GM23338 (cell line): ENCODE measurements around the gene PCBP3. TPM values are rescaled to one million over a fixed set of nuclear protein-coding genes. Genes with fewer than 3 reads are reported as not detected.

Experiments
- ATAC-seq: fragments of 200-7000 bp; cut with Tn5 transposase; 3 replicates; pipeline ENCODE4 v1.9.1; 2020
- DNase-seq: peaks from one replicate; pipeline ENCODE4 v3.0.0-alpha.2; 2015; ENCODE audit warnings: low spot score
- H2AFZ ChIP-seq: fragments of 200-600 bp; sonication (generic); 2 replicates; pipeline ENCODE4 v1.8.0; 2016; ENCODE audit warnings: antibody characterized with exemption, mild to moderate bottlenecking, moderate library complexity
- H3F3A ChIP-seq: fragments of 200-600 bp; sonication (generic); replicated peaks from 2 replicates; pipeline ENCODE4 v1.8.0; 2017; ENCODE audit warnings: antibody characterized with exemption, mixed run types, low read depth
- H3K27ac ChIP-seq: fragments of 200-600 bp; sonication (generic); 2 replicates; pipeline ENCODE4 v1.6.1; 2016; ENCODE audit warnings: low read depth
- H3K27me3 ChIP-seq: fragments of 200-600 bp; sonication (generic); 2 replicates; pipeline ENCODE4 v1.8.0; 2016; ENCODE audit warnings: mild to moderate bottlenecking, mixed run types, moderate library complexity; ENCODE audit not compliant: insufficient read depth
- H3K36me3 ChIP-seq: fragments of 200-600 bp; sonication (generic); 2 replicates; pipeline ENCODE4 v1.8.0; 2016; ENCODE audit warnings: mild to moderate bottlenecking; ENCODE audit not compliant: insufficient read depth
- H3K4me1 ChIP-seq: fragments of 200-600 bp; sonication (generic); 2 replicates; pipeline ENCODE4 v1.8.0; 2016; ENCODE audit warnings: mild to moderate bottlenecking, moderate library complexity; ENCODE audit not compliant: insufficient read depth
- H3K4me2 ChIP-seq: fragments of 200-600 bp; sonication (generic); 2 replicates; pipeline ENCODE4 v1.7.1; 2017; ENCODE audit warnings: mixed run types
- H3K4me3 ChIP-seq: fragments of 200-600 bp; sonication (generic); 2 replicates; pipeline ENCODE4 v1.6.1; 2016; ENCODE audit warnings: mixed run types
- H3K79me2 ChIP-seq: fragments of 200-600 bp; sonication (generic); replicated peaks from 2 replicates; pipeline ENCODE4 v1.8.0; 2017; ENCODE audit warnings: mild to moderate bottlenecking; ENCODE audit not compliant: insufficient read depth
- H3K9me2 ChIP-seq: fragments of 200-600 bp; sonication (generic); 2 replicates; pipeline ENCODE4 v1.8.0; 2017; ENCODE audit not compliant: insufficient read depth
- H4K20me1 ChIP-seq: fragments of 200-600 bp; sonication (generic); replicated peaks from 2 replicates; pipeline ENCODE4 v1.8.0; 2017; ENCODE audit warnings: mild to moderate bottlenecking; ENCODE audit not compliant: insufficient read depth
- H3K27ac Mint-ChIP-seq: 2 replicates; pipeline ENCODE4 v1.8.0; 2020; ENCODE audit warnings: inconsistent platforms, mild to moderate bottlenecking, moderate library complexity, mixed read lengths
- H3K27me3 Mint-ChIP-seq: 3 replicates; pipeline ENCODE4 v1.8.0; 2022; ENCODE audit warnings: low read depth, mild to moderate bottlenecking, moderate library complexity, mixed read lengths, inconsistent platforms; ENCODE audit not compliant: insufficient read depth, poor library complexity
- H3K36me3 Mint-ChIP-seq: 3 replicates; pipeline ENCODE4 v1.8.0; 2021; ENCODE audit warnings: low read depth, mild to moderate bottlenecking, inconsistent platforms, moderate library complexity, mixed read lengths
- H3K4me1 Mint-ChIP-seq: 3 replicates; pipeline ENCODE4 v1.8.0; 2020; ENCODE audit warnings: mild to moderate bottlenecking, inconsistent platforms, mixed read lengths
- H3K4me3 Mint-ChIP-seq: 3 replicates; pipeline ENCODE4 v1.8.0; 2021; ENCODE audit warnings: moderate library complexity, mild to moderate bottlenecking, inconsistent platforms, mixed read lengths
- H3K9me3 Mint-ChIP-seq: 3 replicates; pipeline ENCODE4 v1.8.0; 2020; ENCODE audit warnings: moderate library complexity, mild to moderate bottlenecking, inconsistent platforms, mixed read lengths
- CREB1 ChIP-seq: fragments of 250-450 bp; sonication (Bioruptor Pico); IDR thresholded peaks from 2 replicates; pipeline ENCODE4 v1.5.0; 2020; ENCODE audit warnings: low read depth, mild to moderate bottlenecking, moderate library complexity
- CTCF ChIP-seq, 2 experiments: fragments of 200-600 bp in 1 of 2; sonication (generic) in 1 of 2; conservative IDR thresholded peaks; 2 replicates each; pipeline versions ENCODE4 v1.5.1 to v1.6.1; 2016 to 2017; ENCODE audit warnings: antibody characterized with exemption in 2 of 2, low read depth in 2 of 2, mild to moderate bottlenecking in 2 of 2, moderate library complexity in 1 of 2
- ETS1 ChIP-seq: IDR thresholded peaks from 2 replicates; pipeline ENCODE4 v1.6.1; 2016; ENCODE audit warnings: antibody characterized with exemption
- EZH2 ChIP-seq: fragments of 200-600 bp; sonication (generic); IDR thresholded peaks from one replicate; pipeline ENCODE4 v1.8.0; 2017; ENCODE audit warnings: antibody characterized with exemption, mild to moderate bottlenecking, low read depth; ENCODE audit not compliant: unreplicated experiment
- EZH2phosphoT487 ChIP-seq: fragments of 200-600 bp; sonication (generic); IDR thresholded peaks from one replicate; pipeline ENCODE4 v1.8.1; 2018; ENCODE audit warnings: antibody characterized with exemption; ENCODE audit not compliant: unreplicated experiment
- JUNB ChIP-seq: IDR thresholded peaks from one replicate; pipeline ENCODE4 v1.6.1; 2016; ENCODE audit warnings: antibody characterized with exemption; ENCODE audit not compliant: unreplicated experiment
- NANOG ChIP-seq: IDR thresholded peaks from 2 replicates; pipeline ENCODE4 v1.6.1; 2016; ENCODE audit warnings: antibody characterized with exemption, borderline replicate concordance
- POLR2AphosphoS5 ChIP-seq: IDR thresholded peaks from 2 replicates; pipeline ENCODE4 v1.6.1; 2016; ENCODE audit warnings: antibody characterized with exemption, low read depth
- STAT1 ChIP-seq: IDR thresholded peaks from one replicate; pipeline ENCODE4 v1.6.1; 2016; ENCODE audit warnings: antibody characterized with exemption; ENCODE audit not compliant: unreplicated experiment
- ZNF114 ChIP-seq: fragments of 250-450 bp; sonication (Bioruptor Pico); IDR thresholded peaks from 2 replicates; pipeline ENCODE4 v1.5.0; 2020; ENCODE audit warnings: mild to moderate bottlenecking, moderate library complexity
- ZNF331 ChIP-seq: fragments of 250-450 bp; sonication (Bioruptor Pico); IDR thresholded peaks from 2 replicates; pipeline ENCODE4 v1.5.0; 2020; ENCODE audit warnings: low read depth, mild to moderate bottlenecking, moderate library complexity
- polyA plus RNA-seq: library from polyadenylated mRNA; unstranded; fragments of >200 nt; fragmentation: Nextera tagmentation; extraction: Ambion mirVana; gene quantifications from 2 replicates; pipeline ENCODE4 v1.2.1, GENCODE V29; 2016
- total RNA-seq: library from RNA; depleted of rRNA; stranded (reverse); fragments of >200 nt; shearing (Covaris generic); gene quantifications from 2 replicates; pipeline ENCODE4 v1.2.3, GENCODE V29; 2014
- TF ChIP-seq, protein P1 (sequence below): IDR thresholded peaks from one replicate; pipeline ENCODE4 v1.6.1; 2018; ENCODE audit warnings: antibody characterized with exemption; ENCODE audit not compliant: unreplicated experiment
- TF ChIP-seq, protein P2 (sequence below): fragments of 250-450 bp; sonication (Bioruptor Pico); IDR thresholded peaks from 2 replicates; pipeline ENCODE4 v1.5.0; 2020; ENCODE audit warnings: mild to moderate bottlenecking, moderate library complexity

Gene PCBP3
- total and polyA plus RNA-seq, 2 experiments from 2014 or later = 7.1 to 9.1 TPM

DNA sequence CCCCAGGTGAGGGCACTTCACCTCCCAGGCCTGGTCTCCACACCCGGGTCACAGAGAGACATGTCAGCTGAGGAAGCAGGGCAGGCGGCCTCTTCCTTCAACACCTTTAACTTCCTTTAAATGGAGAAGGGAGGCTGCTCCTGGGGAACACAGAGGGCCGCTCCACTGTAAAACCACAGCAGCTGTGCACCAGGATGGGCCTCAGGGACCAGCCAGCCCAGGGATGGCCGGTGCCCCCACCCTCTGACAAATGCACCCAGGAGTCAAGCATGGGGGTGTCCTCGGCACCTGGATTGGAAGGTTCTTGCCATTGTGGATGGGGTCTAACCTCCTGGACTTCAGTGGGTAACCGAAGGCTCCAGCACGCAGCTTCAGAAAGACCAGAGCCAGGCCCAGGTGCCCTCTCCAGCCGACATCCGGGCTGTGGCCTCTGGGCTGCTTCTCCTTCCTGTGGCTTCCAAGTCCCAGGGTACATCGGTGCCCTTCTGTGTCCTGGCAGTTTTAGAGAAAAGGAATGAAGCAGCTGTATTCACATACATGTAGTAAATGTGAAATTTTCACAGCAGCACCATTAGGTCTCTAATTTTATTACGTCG lies 216.3 kb downstream of the PCBP3 start:
- TF ChIP-seq POLR2AphosphoS5 (no peak), ZNF114 (CRISPR knock-in tag) (no peak), STAT1 (no peak), EZH2phosphoT487 (no peak), NANOG (no peak), ZNF331 (CRISPR knock-in tag) (no peak), JUNB (no peak), ETS1 (no peak), CREB1 (CRISPR knock-in tag) (no peak), EZH2 (no peak), CTCF (conservative IDR thresholded peaks at IDR 0.05; ENCODE audit: low read depth in 2 of 2) (no peak)
- TF ChIP-seq, protein P1, sequence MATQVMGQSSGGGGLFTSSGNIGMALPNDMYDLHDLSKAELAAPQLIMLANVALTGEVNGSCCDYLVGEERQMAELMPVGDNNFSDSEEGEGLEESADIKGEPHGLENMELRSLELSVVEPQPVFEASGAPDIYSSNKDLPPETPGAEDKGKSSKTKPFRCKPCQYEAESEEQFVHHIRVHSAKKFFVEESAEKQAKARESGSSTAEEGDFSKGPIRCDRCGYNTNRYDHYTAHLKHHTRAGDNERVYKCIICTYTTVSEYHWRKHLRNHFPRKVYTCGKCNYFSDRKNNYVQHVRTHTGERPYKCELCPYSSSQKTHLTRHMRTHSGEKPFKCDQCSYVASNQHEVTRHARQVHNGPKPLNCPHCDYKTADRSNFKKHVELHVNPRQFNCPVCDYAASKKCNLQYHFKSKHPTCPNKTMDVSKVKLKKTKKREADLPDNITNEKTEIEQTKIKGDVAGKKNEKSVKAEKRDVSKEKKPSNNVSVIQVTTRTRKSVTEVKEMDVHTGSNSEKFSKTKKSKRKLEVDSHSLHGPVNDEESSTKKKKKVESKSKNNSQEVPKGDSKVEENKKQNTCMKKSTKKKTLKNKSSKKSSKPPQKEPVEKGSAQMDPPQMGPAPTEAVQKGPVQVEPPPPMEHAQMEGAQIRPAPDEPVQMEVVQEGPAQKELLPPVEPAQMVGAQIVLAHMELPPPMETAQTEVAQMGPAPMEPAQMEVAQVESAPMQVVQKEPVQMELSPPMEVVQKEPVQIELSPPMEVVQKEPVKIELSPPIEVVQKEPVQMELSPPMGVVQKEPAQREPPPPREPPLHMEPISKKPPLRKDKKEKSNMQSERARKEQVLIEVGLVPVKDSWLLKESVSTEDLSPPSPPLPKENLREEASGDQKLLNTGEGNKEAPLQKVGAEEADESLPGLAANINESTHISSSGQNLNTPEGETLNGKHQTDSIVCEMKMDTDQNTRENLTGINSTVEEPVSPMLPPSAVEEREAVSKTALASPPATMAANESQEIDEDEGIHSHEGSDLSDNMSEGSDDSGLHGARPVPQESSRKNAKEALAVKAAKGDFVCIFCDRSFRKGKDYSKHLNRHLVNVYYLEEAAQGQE = no peak
- TF ChIP-seq, protein P2, sequence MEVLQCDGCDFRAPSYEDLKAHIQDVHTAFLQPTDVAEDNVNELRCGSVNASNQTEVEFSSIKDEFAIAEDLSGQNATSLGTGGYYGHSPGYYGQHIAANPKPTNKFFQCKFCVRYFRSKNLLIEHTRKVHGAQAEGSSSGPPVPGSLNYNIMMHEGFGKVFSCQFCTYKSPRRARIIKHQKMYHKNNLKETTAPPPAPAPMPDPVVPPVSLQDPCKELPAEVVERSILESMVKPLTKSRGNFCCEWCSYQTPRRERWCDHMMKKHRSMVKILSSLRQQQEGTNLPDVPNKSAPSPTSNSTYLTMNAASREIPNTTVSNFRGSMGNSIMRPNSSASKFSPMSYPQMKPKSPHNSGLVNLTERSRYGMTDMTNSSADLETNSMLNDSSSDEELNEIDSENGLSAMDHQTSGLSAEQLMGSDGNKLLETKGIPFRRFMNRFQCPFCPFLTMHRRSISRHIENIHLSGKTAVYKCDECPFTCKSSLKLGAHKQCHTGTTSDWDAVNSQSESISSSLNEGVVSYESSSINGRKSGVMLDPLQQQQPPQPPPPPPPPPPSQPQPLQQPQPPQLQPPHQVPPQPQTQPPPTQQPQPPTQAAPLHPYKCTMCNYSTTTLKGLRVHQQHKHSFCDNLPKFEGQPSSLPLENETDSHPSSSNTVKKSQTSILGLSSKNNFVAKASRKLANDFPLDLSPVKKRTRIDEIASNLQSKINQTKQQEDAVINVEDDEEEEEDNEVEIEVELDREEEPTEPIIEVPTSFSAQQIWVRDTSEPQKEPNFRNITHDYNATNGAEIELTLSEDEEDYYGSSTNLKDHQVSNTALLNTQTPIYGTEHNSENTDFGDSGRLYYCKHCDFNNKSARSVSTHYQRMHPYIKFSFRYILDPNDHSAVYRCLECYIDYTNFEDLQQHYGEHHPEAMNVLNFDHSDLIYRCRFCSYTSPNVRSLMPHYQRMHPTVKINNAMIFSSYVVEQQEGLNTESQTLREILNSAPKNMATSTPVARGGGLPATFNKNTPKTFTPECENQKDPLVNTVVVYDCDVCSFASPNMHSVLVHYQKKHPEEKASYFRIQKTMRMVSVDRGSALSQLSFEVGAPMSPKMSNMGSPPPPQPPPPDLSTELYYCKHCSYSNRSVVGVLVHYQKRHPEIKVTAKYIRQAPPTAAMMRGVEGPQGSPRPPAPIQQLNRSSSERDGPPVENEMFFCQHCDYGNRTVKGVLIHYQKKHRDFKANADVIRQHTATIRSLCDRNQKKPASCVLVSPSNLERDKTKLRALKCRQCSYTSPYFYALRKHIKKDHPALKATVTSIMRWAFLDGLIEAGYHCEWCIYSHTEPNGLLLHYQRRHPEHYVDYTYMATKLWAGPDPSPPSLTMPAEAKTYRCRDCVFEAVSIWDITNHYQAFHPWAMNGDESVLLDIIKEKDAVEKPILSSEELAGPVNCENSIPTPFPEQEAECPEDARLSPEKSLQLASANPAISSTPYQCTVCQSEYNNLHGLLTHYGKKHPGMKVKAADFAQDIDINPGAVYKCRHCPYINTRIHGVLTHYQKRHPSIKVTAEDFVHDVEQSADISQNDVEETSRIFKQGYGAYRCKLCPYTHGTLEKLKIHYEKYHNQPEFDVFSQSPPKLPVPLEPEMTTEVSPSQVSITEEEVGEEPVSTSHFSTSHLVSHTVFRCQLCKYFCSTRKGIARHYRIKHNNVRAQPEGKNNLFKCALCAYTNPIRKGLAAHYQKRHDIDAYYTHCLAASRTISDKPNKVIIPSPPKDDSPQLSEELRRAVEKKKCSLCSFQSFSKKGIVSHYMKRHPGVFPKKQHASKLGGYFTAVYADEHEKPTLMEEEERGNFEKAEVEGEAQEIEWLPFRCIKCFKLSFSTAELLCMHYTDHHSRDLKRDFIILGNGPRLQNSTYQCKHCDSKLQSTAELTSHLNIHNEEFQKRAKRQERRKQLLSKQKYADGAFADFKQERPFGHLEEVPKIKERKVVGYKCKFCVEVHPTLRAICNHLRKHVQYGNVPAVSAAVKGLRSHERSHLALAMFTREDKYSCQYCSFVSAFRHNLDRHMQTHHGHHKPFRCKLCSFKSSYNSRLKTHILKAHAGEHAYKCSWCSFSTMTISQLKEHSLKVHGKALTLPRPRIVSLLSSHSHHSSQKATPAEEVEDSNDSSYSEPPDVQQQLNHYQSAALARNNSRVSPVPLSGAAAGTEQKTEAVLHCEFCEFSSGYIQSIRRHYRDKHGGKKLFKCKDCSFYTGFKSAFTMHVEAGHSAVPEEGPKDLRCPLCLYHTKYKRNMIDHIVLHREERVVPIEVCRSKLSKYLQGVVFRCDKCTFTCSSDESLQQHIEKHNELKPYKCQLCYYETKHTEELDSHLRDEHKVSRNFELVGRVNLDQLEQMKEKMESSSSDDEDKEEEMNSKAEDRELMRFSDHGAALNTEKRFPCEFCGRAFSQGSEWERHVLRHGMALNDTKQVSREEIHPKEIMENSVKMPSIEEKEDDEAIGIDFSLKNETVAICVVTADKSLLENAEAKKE (CRISPR knock-in tag) = no peak
- no peak for ATAC-seq
- H3K36me3 Mint-ChIP-seq = no peaks in the 10 kb centered on the region

More for the DNA sequence above, 216.3 kb downstream of the PCBP3 start:
- H3K4me2 ChIP-seq = no peak overlapping the region
- DNase-seq = no peak
- H4K20me1 ChIP-seq = no peaks in the 10 kb centered on the region
- Mint-ChIP-seq H3K27me3 (peaks cover 10% of the 10 kb centered on the region), H3K9me3 (no peaks in the 10 kb centered on the region), H3K4me3 (no peak overlapping the region), H3K27ac (no peak overlapping the region), H3K4me1 (peaks cover 27% of the 10 kb centered on the region)
- H3F3A ChIP-seq = no peaks in the 10 kb centered on the region
- no peak overlapping the region for H2AFZ ChIP-seq
- H3K36me3 ChIP-seq = no peaks in the 10 kb centered on the region
- H3K27me3 ChIP-seq = no peaks in the 10 kb centered on the region
- H3K9me2 ChIP-seq = 0 out of 2 replicates have a peak, but pooled peaks cover 3% of the 10 kb centered on the region
- peaks cover 16% of the 10 kb centered on the region for H3K4me1 ChIP-seq
- no peaks in the 10 kb centered on the region for H3K79me2 ChIP-seq
- H3K4me3 ChIP-seq = no peak overlapping the region
- H3K27ac ChIP-seq = no peak overlapping the region
